ENCODE data around the gene CLMN. TPM values are rescaled to one million over a fixed set of nuclear protein-coding genes. Genes with fewer than 3 reads are reported as not detected.

Gene CLMN
- polyA plus RNA-seq, 1 donor from 2014 or later, result 0.57 TPM

GRCh38 chr14:95288672-95289322 is 30.9 kb downstream of the CLMN start:
- Histone ChIP-seq H3K27ac (ENCODE audit: low read length) (no peak overlapping the region), H3K79me2 (replicated peaks; ENCODE audit: insufficient read depth, low read length) (no peaks in the 10 kb centered on the region), H3K27me3 (ENCODE audit: insufficient read depth, low read depth, low read length) (no peaks in the 10 kb centered on the region), H3F3A (ENCODE audit: insufficient read depth, low read length, poor library complexity, severe bottlenecking) (no peaks in the 10 kb centered on the region), H3K4me3 (ENCODE audit: low read length) (no peak overlapping the region), H4K20me1 (ENCODE audit: insufficient read depth) (no peaks in the 10 kb centered on the region), H3K9me3 (ENCODE audit: low read length) (no peaks in the 10 kb centered on the region), H2AFZ (ENCODE audit: low read depth, low read length) (no peak overlapping the region), H3K9ac (ENCODE audit: low read length) (no peak overlapping the region), H3K9me2 (ENCODE audit: insufficient read depth, low read length) (no peaks in the 10 kb centered on the region), H3K36me3 (ENCODE audit: insufficient read depth, low read length) (no peaks in the 10 kb centered on the region), H3K4me2 (ENCODE audit: low read length) (no peak overlapping the region)
- no peak for TF ChIP-seq MXI1 (conservative IDR thresholded peaks at IDR 0.05; ENCODE audit: poor library complexity, severe bottlenecking)

- Histone ChIP-seq H2AFZ (ENCODE audit: low read depth, low read length) (no peak overlapping the region), H3K4me3 (ENCODE audit: low read length) (no peak overlapping the region), H3K9me2 (ENCODE audit: insufficient read depth, low read length) (no peaks in the 10 kb centered on the region), H3K27ac (ENCODE audit: low read length) (no peak overlapping the region), H3K79me2 (replicated peaks; ENCODE audit: insufficient read depth, low read length) (no peaks in the 10 kb centered on the region), H3K36me3 (ENCODE audit: insufficient read depth, low read length) (no peaks in the 10 kb centered on the region), H3K9ac (ENCODE audit: low read length) (no peak overlapping the region), H4K20me1 (ENCODE audit: insufficient read depth) (no peaks in the 10 kb centered on the region), H3K9me3 (ENCODE audit: low read length) (no peaks in the 10 kb centered on the region), H3K27me3 (ENCODE audit: insufficient read depth, low read depth, low read length) (no peaks in the 10 kb centered on the region), H3K4me2 (ENCODE audit: low read length) (no peak overlapping the region), H3F3A (ENCODE audit: insufficient read depth, low read length, poor library complexity, severe bottlenecking) (no peaks in the 10 kb centered on the region)
- no peak for TF ChIP-seq CTCF (IDR thresholded peaks at IDR 0.05; ENCODE audit: poor library complexity, severe bottlenecking)
- TF ChIP-seq EZH2 (IDR thresholded peaks at IDR 0.05; ENCODE audit: borderline replicate concordance, insufficient read depth, low read length, poor library complexity, severe bottlenecking), result no peak
- TF ChIP-seq REST (IDR thresholded peaks at IDR 0.05; ENCODE audit: borderline replicate concordance), result no peak
- no peak for TF ChIP-seq POLR2AphosphoS5 (IDR thresholded peaks at IDR 0.05)
- TF ChIP-seq SMC3 (conservative IDR thresholded peaks at IDR 0.05; ENCODE audit: poor library complexity), result no peak
- no peak for TF ChIP-seq TAF1 (IDR thresholded peaks at IDR 0.05; ENCODE audit: low read depth)
- TF ChIP-seq EP300 (conservative IDR thresholded peaks at IDR 0.05; ENCODE audit: poor library complexity, severe bottlenecking), result no peak
- TF ChIP-seq MXI1 (conservative IDR thresholded peaks at IDR 0.05; ENCODE audit: poor library complexity, severe bottlenecking), result no peak
- TF ChIP-seq RAD21 (conservative IDR thresholded peaks at IDR 0.05), result no peak
Measured at GRCh38 chr14:95287176-95287754, 32.4 kb downstream of the CLMN start.

Data from neural cell (in vitro differentiated cells).